Measurements from ENCODE around the gene LRRK1. TPM values are rescaled to one million over a fixed set of nuclear protein-coding genes. Genes with fewer than 3 reads are reported as not detected.

LRRK1 gene
- total and polyA plus RNA-seq, 2 of the 4 experiments (the other 2 are of a cell fraction) = 3.0 to 5.8 TPM

DNA sequence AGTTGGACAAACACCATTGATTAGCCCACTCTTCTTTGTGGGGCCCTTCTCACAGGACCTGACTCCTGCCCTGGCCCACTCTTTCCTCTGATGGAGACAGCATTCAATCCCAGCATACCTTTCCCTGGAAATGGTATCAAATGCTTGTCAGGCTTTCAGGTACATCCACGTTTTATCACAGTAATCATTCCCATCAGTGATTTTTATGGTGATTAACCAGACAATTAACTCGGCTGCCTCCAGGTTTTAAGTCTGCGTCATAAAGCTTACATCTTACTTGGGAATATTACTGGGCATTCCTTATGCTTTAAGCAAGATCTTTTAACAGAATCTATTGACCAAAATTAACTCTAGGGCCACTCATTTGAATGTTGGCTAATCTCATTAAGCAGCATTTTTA lies 33.4 kb downstream of the LRRK1 start:
- no peak overlapping the region for H2BK120ac ChIP-seq (ENCODE audit: low read depth, low read length)
- DNase-seq (no peak), ATAC-seq (ENCODE audit: low read depth) (no peak)
- CTCF ChIA-PET = no interaction called here
- no peak overlapping the region for H2AFZ ChIP-seq (replicated peaks; ENCODE audit: low read length, poor library complexity)
- in situ Hi-C loops (cut with MboI; ENCODE audit: low sequenced_read_pairs) (no loop called here), intact Hi-C loops (cut with micrococcal nuclease) (no loop called here), dilution Hi-C loops (cut with HindIII; ENCODE audit: low sequenced_read_pairs, unreplicated experiment) (no loop called here)
- H4K5ac ChIP-seq (ENCODE audit: low read depth, low read length) = no peak overlapping the region
- no peaks in the 10 kb centered on the region for H3K27me3 ChIP-seq (ENCODE audit: control insufficient read depth, insufficient read depth, low read length)
- WGBS, 2 experiments (ENCODE audit: extremely low coverage in 2 of 2, insufficient read length in 1 of 2) = 57% methylated on average over 1 of the region's 3 CpGs; no CpG with 5 or more reads in 1 of the 2 experiments
- no peak overlapping the region for H3K4ac ChIP-seq (ENCODE audit: low read depth, low read length)
- no peak overlapping the region for H2BK15ac ChIP-seq (ENCODE audit: low read depth, low read length)
- no peak overlapping the region for H3K23ac ChIP-seq (ENCODE audit: low read depth, low read length)
- H2BK20ac ChIP-seq (ENCODE audit: low read depth, low read length) = no peak overlapping the region
- H3K14ac ChIP-seq (replicated peaks; ENCODE audit: low read depth, low read length) = no peak overlapping the region
- H4K20me1 ChIP-seq (ENCODE audit: insufficient read depth, low read length) = no peaks in the 10 kb centered on the region
- H2BK5ac ChIP-seq (ENCODE audit: low read depth, low read length, poor library complexity, severe bottlenecking) = no peak overlapping the region
- no peak for TF ChIP-seq RAD21 (IDR thresholded peaks at IDR 0.05; ENCODE audit: low read length)
- TF ChIP-seq MAFK (IDR thresholded peaks at IDR 0.05; ENCODE audit: low read depth, low read length) = no peak
- TF ChIP-seq MXI1 (IDR thresholded peaks at IDR 0.05; ENCODE audit: borderline replicate concordance, low read depth, low read length) = no peak
- TF ChIP-seq FOS (IDR thresholded peaks at IDR 0.05; ENCODE audit: low read depth, low read length) = no peak
- no peak for TF ChIP-seq RCOR1 (IDR thresholded peaks at IDR 0.05; ENCODE audit: insufficient replicate concordance, low read length)
- TF ChIP-seq POLR2A (IDR thresholded peaks at IDR 0.05; ENCODE audit: low read depth, low read length) = no peak
- TF ChIP-seq SMC3 (IDR thresholded peaks at IDR 0.05; ENCODE audit: low read depth, low read length) = no peak
- TF ChIP-seq, protein P1, sequence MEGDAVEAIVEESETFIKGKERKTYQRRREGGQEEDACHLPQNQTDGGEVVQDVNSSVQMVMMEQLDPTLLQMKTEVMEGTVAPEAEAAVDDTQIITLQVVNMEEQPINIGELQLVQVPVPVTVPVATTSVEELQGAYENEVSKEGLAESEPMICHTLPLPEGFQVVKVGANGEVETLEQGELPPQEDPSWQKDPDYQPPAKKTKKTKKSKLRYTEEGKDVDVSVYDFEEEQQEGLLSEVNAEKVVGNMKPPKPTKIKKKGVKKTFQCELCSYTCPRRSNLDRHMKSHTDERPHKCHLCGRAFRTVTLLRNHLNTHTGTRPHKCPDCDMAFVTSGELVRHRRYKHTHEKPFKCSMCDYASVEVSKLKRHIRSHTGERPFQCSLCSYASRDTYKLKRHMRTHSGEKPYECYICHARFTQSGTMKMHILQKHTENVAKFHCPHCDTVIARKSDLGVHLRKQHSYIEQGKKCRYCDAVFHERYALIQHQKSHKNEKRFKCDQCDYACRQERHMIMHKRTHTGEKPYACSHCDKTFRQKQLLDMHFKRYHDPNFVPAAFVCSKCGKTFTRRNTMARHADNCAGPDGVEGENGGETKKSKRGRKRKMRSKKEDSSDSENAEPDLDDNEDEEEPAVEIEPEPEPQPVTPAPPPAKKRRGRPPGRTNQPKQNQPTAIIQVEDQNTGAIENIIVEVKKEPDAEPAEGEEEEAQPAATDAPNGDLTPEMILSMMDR (conservative IDR thresholded peaks at IDR 0.05; ENCODE audit: low read depth, low read length) = no peak
- TF ChIP-seq CEBPB (IDR thresholded peaks at IDR 0.05; ENCODE audit: low read depth, low read length) = no peak
- no peak for TF ChIP-seq CHD1 (IDR thresholded peaks at IDR 0.05; ENCODE audit: low read depth, low read length)
- TF ChIP-seq NFE2L2 (IDR thresholded peaks at IDR 0.05; ENCODE audit: low read depth, low read length) = no peak
- no peak for TF ChIP-seq MAZ (IDR thresholded peaks at IDR 0.05; ENCODE audit: borderline replicate concordance, low read depth, low read length)
- no peak for TF ChIP-seq BHLHE40 (IDR thresholded peaks at IDR 0.05; ENCODE audit: low read depth, low read length)
- TF ChIP-seq, protein P2, sequence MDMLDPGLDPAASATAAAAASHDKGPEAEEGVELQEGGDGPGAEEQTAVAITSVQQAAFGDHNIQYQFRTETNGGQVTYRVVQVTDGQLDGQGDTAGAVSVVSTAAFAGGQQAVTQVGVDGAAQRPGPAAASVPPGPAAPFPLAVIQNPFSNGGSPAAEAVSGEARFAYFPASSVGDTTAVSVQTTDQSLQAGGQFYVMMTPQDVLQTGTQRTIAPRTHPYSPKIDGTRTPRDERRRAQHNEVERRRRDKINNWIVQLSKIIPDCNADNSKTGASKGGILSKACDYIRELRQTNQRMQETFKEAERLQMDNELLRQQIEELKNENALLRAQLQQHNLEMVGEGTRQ (IDR thresholded peaks at IDR 0.05; ENCODE audit: low read depth, low read length) = no peak
- TF ChIP-seq, protein P3, sequence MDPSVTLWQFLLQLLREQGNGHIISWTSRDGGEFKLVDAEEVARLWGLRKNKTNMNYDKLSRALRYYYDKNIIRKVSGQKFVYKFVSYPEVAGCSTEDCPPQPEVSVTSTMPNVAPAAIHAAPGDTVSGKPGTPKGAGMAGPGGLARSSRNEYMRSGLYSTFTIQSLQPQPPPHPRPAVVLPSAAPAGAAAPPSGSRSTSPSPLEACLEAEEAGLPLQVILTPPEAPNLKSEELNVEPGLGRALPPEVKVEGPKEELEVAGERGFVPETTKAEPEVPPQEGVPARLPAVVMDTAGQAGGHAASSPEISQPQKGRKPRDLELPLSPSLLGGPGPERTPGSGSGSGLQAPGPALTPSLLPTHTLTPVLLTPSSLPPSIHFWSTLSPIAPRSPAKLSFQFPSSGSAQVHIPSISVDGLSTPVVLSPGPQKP (IDR thresholded peaks at IDR 0.05; ENCODE audit: borderline replicate concordance, low read depth, low read length) = no peak
- no peak for TF ChIP-seq RFX5 (IDR thresholded peaks at IDR 0.05; ENCODE audit: low read depth, low read length)
- peaks cover 6% of the 10 kb centered on the region for H3K4me1 ChIP-seq (ENCODE audit: control insufficient read depth, insufficient read depth, low read length)
- no peak overlapping the region for H4K91ac ChIP-seq (ENCODE audit: insufficient read depth, low read depth, low read length)
- no peak overlapping the region for H3K4me3 ChIP-seq (ENCODE audit: insufficient read depth, low read depth, low read length)
- no TSS peak for BruUV-seq (replicated peaks)
- no peak overlapping the region for H3K18ac ChIP-seq (ENCODE audit: low read depth, low read length)
- no peak overlapping the region for H2AK5ac ChIP-seq (ENCODE audit: low read depth, low read length)
- H2AK9ac ChIP-seq (replicated peaks; ENCODE audit: low read depth, low read length, poor library complexity) = no peak overlapping the region
- no peak overlapping the region for H3K56ac ChIP-seq (ENCODE audit: extremely low read depth, insufficient read depth, low read length)
- no peak overlapping the region for H3K9ac ChIP-seq (ENCODE audit: low read depth, low read length)
- H3K36me3 ChIP-seq (ENCODE audit: control insufficient read depth, insufficient read depth, low read length) = no peaks in the 10 kb centered on the region
- H3K9me3 ChIP-seq (ENCODE audit: control insufficient read depth, insufficient read depth, low read length) = no peaks in the 10 kb centered on the region
- no peak overlapping the region for H4K8ac ChIP-seq (ENCODE audit: low read depth in 2 of 2, low read length in 2 of 2)
- H3K79me1 ChIP-seq (ENCODE audit: low read depth in 1 of 2, low read length in 2 of 2) = peaks cover 0 to 5% of the 10 kb centered on the region in 2 experiments; a peak in 1 of 4 replicates
- POLR2A ChIA-PET (ENCODE audit: unreplicated experiment) = no interaction called here
- H3K27ac ChIP-seq (ENCODE audit: insufficient read depth, low read length) = no peak overlapping the region
- H3K4me2 ChIP-seq (ENCODE audit: low read depth, low read length) = no peak overlapping the region
- no peaks in the 10 kb centered on the region; the same call in 1 of the 2 replicates for H3K9me1 ChIP-seq (ENCODE audit: insufficient read depth, low read length)
